Large intestine (tissue), 3 donors: ENCODE measurements around the gene UTP15. TPM values are rescaled to one million over a fixed set of nuclear protein-coding genes. Genes with fewer than 3 reads are reported as not detected.

Experiments used
- DNase-seq, 2 donors: peaks; one replicate each; pipeline versions ENCODE4 v3.0.0 to v3.0.0-alpha.2; 2013
- H3K27ac ChIP-seq: one replicate; pipeline ENCODE4 v1.5.1; 2013; ENCODE audit warnings: low read length
- H3K27me3 ChIP-seq: 2 replicates; pipeline ENCODE4 v1.6.1; 2013; ENCODE audit warnings: low read length; ENCODE audit not compliant: control insufficient read depth, insufficient read depth
- H3K36me3 ChIP-seq: 2 replicates; pipeline ENCODE4 v1.6.1; 2013; ENCODE audit warnings: low read length; ENCODE audit not compliant: control insufficient read depth, insufficient read depth
- H3K4me1 ChIP-seq: one replicate; pipeline ENCODE4 v1.6.1; 2013; ENCODE audit warnings: low read length; ENCODE audit not compliant: control insufficient read depth, insufficient read depth
- H3K4me3 ChIP-seq: one replicate; pipeline ENCODE4 v1.5.1; 2013; ENCODE audit warnings: low read length
- H3K9me3 ChIP-seq: one replicate; pipeline ENCODE4 v1.6.1; 2013; ENCODE audit warnings: mild to moderate bottlenecking, low read depth, low read length, moderate library complexity; ENCODE audit not compliant: control insufficient read depth
- WGBS: methylation state at CpG from one replicate; pipeline ENCODE4 v1.1.5; 2013; ENCODE audit warnings: low lambda C conversion rate; ENCODE audit not compliant: insufficient coverage; 5-methylcytosine and 5-hydroxymethylcytosine counted together
- polyA plus RNA-seq: library from polyadenylated mRNA; unstranded; fragments of 120-200 nt; gene quantifications from one replicate; pipeline ENCODE4 v1.2.1, GENCODE V29; 2013

UTP15 gene
- polyA plus RNA-seq, 1 donor, result 12.0 TPM

GRCh38 chr5:73564018-73564417 is 1.5 kb upstream of the UTP15 start:
- Histone ChIP-seq H3K27ac (no peak overlapping the region), H3K9me3 (no peaks in the 10 kb centered on the region), H3K4me3 (peak overlapping the region; percentile 83), H3K27me3 (no peaks in the 10 kb centered on the region), H3K36me3 (peaks cover 17% of the 10 kb centered on the region), H3K4me1 (peaks cover 5% of the 10 kb centered on the region)
- DNase-seq, result peak in 1 of 2 donors; percentile 24
- WGBS, result 18% methylated on average over 3 of the region's 3 CpGs

- H3K4me3 ChIP-seq, result peak overlapping the region; percentile 83
- H3K4me1 ChIP-seq, result peaks cover 5% of the 10 kb centered on the region
- peaks cover 18% of the 10 kb centered on the region for H3K36me3 ChIP-seq
- no peak for DNase-seq
- peak overlapping the region; percentile 89 for H3K27ac ChIP-seq
- no peaks in the 10 kb centered on the region for H3K27me3 ChIP-seq
- no peaks in the 10 kb centered on the region for H3K9me3 ChIP-seq
- WGBS, result 0% methylated on average over 1 of the region's 9 CpGs
Observed at GRCh38 chr5:73564675-73565074, 868 bp upstream of the UTP15 start.

GRCh38 chr5:73565969-73566547 is 515 bp downstream of the UTP15 start:
- Histone ChIP-seq H3K36me3 (peaks cover 14% of the 10 kb centered on the region), H3K27ac (peak overlapping the region; percentile 14), H3K4me3 (peak overlapping the region; percentile 83), H3K4me1 (peaks cover 5% of the 10 kb centered on the region), H3K27me3 (no peaks in the 10 kb centered on the region), H3K9me3 (no peaks in the 10 kb centered on the region)
- no CpG with 5 or more reads among the region's 8 CpGs for WGBS
- no peak for DNase-seq

- H3K9me3 ChIP-seq, result no peaks in the 10 kb centered on the region
- peaks cover 24% of the 10 kb centered on the region for H3K36me3 ChIP-seq
- H3K4me3 ChIP-seq, result no peak overlapping the region
- no peaks in the 10 kb centered on the region for H3K4me1 ChIP-seq
- 56% methylated on average over 1 of the region's 3 CpGs for WGBS
- DNase-seq, result no peak
- H3K27ac ChIP-seq, result no peak overlapping the region
- H3K27me3 ChIP-seq, result no peaks in the 10 kb centered on the region
Observed at GRCh38 chr5:73582285-73583145, 17.0 kb downstream of the UTP15 start.

GRCh38 chr5:73587923-73588322 is 22.4 kb downstream of the UTP15 start:
- H3K4me3 ChIP-seq, result no peak overlapping the region
- H3K36me3 ChIP-seq, result no peaks in the 10 kb centered on the region
- no peak for DNase-seq
- H3K9me3 ChIP-seq, result no peaks in the 10 kb centered on the region
- H3K27ac ChIP-seq, result no peak overlapping the region
- H3K27me3 ChIP-seq, result no peaks in the 10 kb centered on the region
- H3K4me1 ChIP-seq, result no peaks in the 10 kb centered on the region
- WGBS, result no CpG with 5 or more reads among the region's 1 CpG

- no CpG with 5 or more reads among the region's 4 CpGs for WGBS
- DNase-seq, result peak; percentile 45 to 60
- Histone ChIP-seq H3K9me3 (no peaks in the 10 kb centered on the region), H3K36me3 (no peaks in the 10 kb centered on the region), H3K27ac (no peak overlapping the region), H3K4me1 (no peaks in the 10 kb centered on the region), H3K27me3 (no peaks in the 10 kb centered on the region), H3K4me3 (no peak overlapping the region)
Observed at GRCh38 chr5:73591102-73591695, 25.7 kb downstream of the UTP15 start.

GRCh38 chr5:73591698-73592501 is 26.4 kb downstream of the UTP15 start:
- no peaks in the 10 kb centered on the region for H3K27me3 ChIP-seq
- H3K9me3 ChIP-seq, result no peaks in the 10 kb centered on the region
- WGBS, result 70% methylated on average over 2 of the region's 4 CpGs
- H3K36me3 ChIP-seq, result no peaks in the 10 kb centered on the region
- H3K4me3 ChIP-seq, result no peak overlapping the region
- H3K27ac ChIP-seq, result no peak overlapping the region
- DNase-seq, result no peak
- no peaks in the 10 kb centered on the region for H3K4me1 ChIP-seq

GRCh38 chr5:73592551-73592950 is 27.0 kb downstream of the UTP15 start:
- H3K4me1 ChIP-seq, result no peaks in the 10 kb centered on the region
- H3K27ac ChIP-seq, result no peak overlapping the region
- H3K36me3 ChIP-seq, result no peaks in the 10 kb centered on the region
- no peak for DNase-seq
- H3K4me3 ChIP-seq, result no peak overlapping the region
- H3K9me3 ChIP-seq, result no peaks in the 10 kb centered on the region
- WGBS, result no CpG with 5 or more reads among the region's 1 CpG
- no peaks in the 10 kb centered on the region for H3K27me3 ChIP-seq

- Histone ChIP-seq H3K36me3 (no peaks in the 10 kb centered on the region), H3K9me3 (no peaks in the 10 kb centered on the region), H3K4me3 (no peak overlapping the region), H3K27ac (no peak overlapping the region), H3K4me1 (no peaks in the 10 kb centered on the region), H3K27me3 (no peaks in the 10 kb centered on the region)
- peak in 1 of 2 donors; percentile 14 for DNase-seq
Observed at GRCh38 chr5:73596705-73597328, 31.3 kb downstream of the UTP15 start.

GRCh38 chr5:73599380-73599779 is 33.8 kb downstream of the UTP15 start:
- H3K4me1 ChIP-seq, result no peaks in the 10 kb centered on the region
- 90% methylated on average over 1 of the region's 3 CpGs for WGBS
- no peaks in the 10 kb centered on the region for H3K27me3 ChIP-seq
- no peaks in the 10 kb centered on the region for H3K9me3 ChIP-seq
- no peak overlapping the region for H3K4me3 ChIP-seq
- DNase-seq, result no peak
- no peak overlapping the region for H3K27ac ChIP-seq
- no peaks in the 10 kb centered on the region for H3K36me3 ChIP-seq
